ENCODE results near the gene PCGF3.

- TF ChIP-seq REST (IDR thresholded peaks at IDR 0.05; ENCODE audit: insufficient read depth in 1 of 2, low read depth in 2 of 2, low read length in 2 of 2): no peak
- TF ChIP-seq SIN3A (IDR thresholded peaks at IDR 0.05; ENCODE audit: borderline replicate concordance, insufficient read depth, low read length): no peak
- TF ChIP-seq FOXP2 (optimal IDR thresholded peaks at IDR 0.05; ENCODE audit: borderline replicate concordance, extremely low read depth, extremely low read length, insufficient read depth): no peak
Measured at GRCh38 chr4:708631-708933, 3.0 kb downstream of the PCGF3 start.
